H9 (cell line): ENCODE data around the gene PLPP6. TPM values are rescaled to one million over a fixed set of nuclear protein-coding genes. Genes with fewer than 3 reads are reported as not detected.

ENCODE experiments used
- DNase-seq: peaks from one replicate; pipeline ENCODE4 v3.0.0-alpha.2; 2017
- H2AFZ ChIP-seq: one replicate; pipeline ENCODE4 v1.6.1; 2013; ENCODE audit warnings: mild to moderate bottlenecking, low read length, control low read depth, moderate library complexity
- H2AK5ac ChIP-seq: 2 replicates; pipeline ENCODE4 v1.6.1; 2013; ENCODE audit warnings: low read length, control low read depth, mixed read lengths; ENCODE audit not compliant: insufficient read length
- H2BK120ac ChIP-seq: one replicate; pipeline ENCODE4 v1.6.1; 2013; ENCODE audit warnings: low read depth, mild to moderate bottlenecking, low read length, control low read depth, inconsistent platforms; ENCODE audit not compliant: poor library complexity, severe bottlenecking
- H2BK12ac ChIP-seq: 2 replicates; pipeline ENCODE4 v1.6.1; 2013; ENCODE audit warnings: low read length, control low read depth, mixed read lengths, low read depth; ENCODE audit not compliant: insufficient read length
- H2BK15ac ChIP-seq: 2 replicates; pipeline ENCODE4 v1.6.1; 2013; ENCODE audit warnings: low read depth, low read length, control low read depth
- H2BK20ac ChIP-seq: one replicate; pipeline ENCODE4 v1.6.1; 2013; ENCODE audit warnings: low read depth, mild to moderate bottlenecking, low read length, control low read depth, inconsistent platforms; ENCODE audit not compliant: poor library complexity, severe bottlenecking
- H2BK5ac ChIP-seq: 2 replicates; pipeline ENCODE4 v1.6.1; 2013; ENCODE audit warnings: low read length, control low read depth, mixed read lengths; ENCODE audit not compliant: insufficient read length
- H3K14ac ChIP-seq: 2 replicates; pipeline ENCODE4 v1.6.1; 2013; ENCODE audit warnings: low read length, control low read depth; ENCODE audit not compliant: insufficient read depth
- H3K18ac ChIP-seq: 2 replicates; pipeline ENCODE4 v1.6.1; 2013; ENCODE audit warnings: low read depth, mild to moderate bottlenecking, mixed read lengths, low read length, control low read depth; ENCODE audit not compliant: insufficient read length
- H3K23ac ChIP-seq: 2 replicates; pipeline ENCODE4 v1.6.1; 2013; ENCODE audit warnings: low read length, control low read depth, mixed read lengths, low read depth; ENCODE audit not compliant: insufficient read length
- H3K23me2 ChIP-seq: 2 replicates; pipeline ENCODE4 v1.6.1; 2013; ENCODE audit warnings: low read depth, mild to moderate bottlenecking, mixed read lengths, low read length, control low read depth; ENCODE audit not compliant: insufficient read length, poor library complexity, severe bottlenecking
- H3K27ac ChIP-seq: 2 replicates; pipeline ENCODE4 v1.5.1; 2013; ENCODE audit warnings: low read length, control low read depth, mixed read lengths, low read depth; ENCODE audit not compliant: insufficient read length
- H3K27me3 ChIP-seq: 2 replicates; pipeline ENCODE4 v1.6.1; 2013; ENCODE audit warnings: low read length, control low read depth, inconsistent platforms; ENCODE audit not compliant: insufficient read depth
- H3K4ac ChIP-seq: 2 replicates; pipeline ENCODE4 v1.6.1; 2013; ENCODE audit warnings: low read depth, mild to moderate bottlenecking, control low read depth, inconsistent platforms, low read length, moderate library complexity
- H3K4me1 ChIP-seq: 2 replicates; pipeline ENCODE4 v1.6.1; 2013; ENCODE audit warnings: low read length, control low read depth, inconsistent platforms; ENCODE audit not compliant: insufficient read depth
- H3K4me2 ChIP-seq: 2 replicates; pipeline ENCODE4 v1.6.1; 2013; ENCODE audit warnings: low read length, control low read depth, mixed read lengths; ENCODE audit not compliant: insufficient read length, insufficient read depth
- H3K56ac ChIP-seq: 2 replicates; pipeline ENCODE4 v1.6.1; 2013; ENCODE audit warnings: low read depth, mild to moderate bottlenecking, mixed read lengths, low read length, control low read depth; ENCODE audit not compliant: insufficient read length
- H3K79me1 ChIP-seq: 2 replicates; pipeline ENCODE4 v1.6.1; 2013; ENCODE audit warnings: low read depth, mild to moderate bottlenecking, moderate library complexity, low read length, control low read depth, inconsistent platforms; ENCODE audit not compliant: insufficient read depth, poor library complexity, severe bottlenecking
- H3K79me2 ChIP-seq: 2 replicates; pipeline ENCODE4 v1.6.1; 2013; ENCODE audit warnings: low read length, control low read depth, inconsistent platforms; ENCODE audit not compliant: insufficient read depth
- H3K9ac ChIP-seq: 2 replicates; pipeline ENCODE4 v1.6.1; 2013; ENCODE audit warnings: low read length, control low read depth, mixed read lengths; ENCODE audit not compliant: insufficient read length; ENCODE audit errors: extremely low read depth
- H3K9me3 ChIP-seq: one replicate; pipeline ENCODE4 v1.6.1; 2013; ENCODE audit warnings: low read depth, low read length, inconsistent platforms; ENCODE audit not compliant: control insufficient read depth
- H3T11ph ChIP-seq: one replicate; pipeline ENCODE4 v1.6.1; 2013; ENCODE audit warnings: mild to moderate bottlenecking, low read length, control low read depth, inconsistent platforms
- H4K20me1 ChIP-seq: one replicate; pipeline ENCODE4 v1.6.1; 2013; ENCODE audit not compliant: control insufficient read depth, insufficient read length, insufficient read depth
- H4K5ac ChIP-seq: 2 replicates; pipeline ENCODE4 v1.6.1; 2013; ENCODE audit warnings: low read depth, mild to moderate bottlenecking, mixed read lengths, low read length, control low read depth; ENCODE audit not compliant: insufficient read length
- H4K8ac ChIP-seq: replicated peaks from 2 replicates; pipeline ENCODE4 v1.6.1; 2013; ENCODE audit warnings: low read length, control low read depth, mixed read lengths, low read depth; ENCODE audit not compliant: insufficient read length
- H4K91ac ChIP-seq: 2 replicates; pipeline ENCODE4 v1.6.1; 2013; ENCODE audit warnings: low read depth, mild to moderate bottlenecking, moderate library complexity, mixed read lengths, low read length, control low read depth; ENCODE audit not compliant: insufficient read length
- H3K27ac Mint-ChIP-seq, 3 experiments: 2 replicates in 2 of 3; 3 replicates in 1 of 3; pipeline ENCODE4 v1.8.0; 2020 to 2021; ENCODE audit warnings: mixed read lengths in 3 of 3, mild to moderate bottlenecking in 1 of 3, moderate library complexity in 1 of 3
- H3K27me3 Mint-ChIP-seq: 2 replicates; pipeline ENCODE4 v1.8.0; 2021; ENCODE audit warnings: low read depth, mild to moderate bottlenecking, moderate library complexity, mixed read lengths
- H3K36me3 Mint-ChIP-seq, 3 experiments: 2 replicates in 2 of 3; 3 replicates in 1 of 3; pipeline ENCODE4 v1.8.0; 2020 to 2021; ENCODE audit warnings: low read depth in 3 of 3, mixed read lengths in 3 of 3; ENCODE audit not compliant: insufficient read depth in 1 of 3
- H3K4me1 Mint-ChIP-seq, 2 experiments: 2 replicates each; pipeline ENCODE4 v1.8.0; 2020; ENCODE audit warnings: mixed read lengths in 2 of 2
- H3K4me3 Mint-ChIP-seq, 2 experiments: 2 replicates in 1 of 2; 3 replicates in 1 of 2; pipeline ENCODE4 v1.8.0; 2020 to 2021; ENCODE audit warnings: mild to moderate bottlenecking in 2 of 2, mixed read lengths in 2 of 2, moderate library complexity in 1 of 2
- H3K9me3 Mint-ChIP-seq, 2 experiments: 2 replicates in 1 of 2; 3 replicates in 1 of 2; pipeline ENCODE4 v1.8.0; 2020; ENCODE audit warnings: mild to moderate bottlenecking in 2 of 2, mixed read lengths in 2 of 2, moderate library complexity in 1 of 2
- CTCF ChIP-seq: fragments of 200-600 bp; sonication (generic); conservative IDR thresholded peaks from 3 replicates; pipeline ENCODE4 v1.8.0; 2021; ENCODE audit warnings: antibody characterized with exemption, mild to moderate bottlenecking
- WGBS: extraction: QIAGEN DNeasy Blood & Tissue Kit; methylation state at CpG from one replicate; pipeline ENCODE4 v1.1.7; 2013; ENCODE audit warnings: missing lambda C conversion rate, low lambda C conversion rate, mixed read lengths; ENCODE audit not compliant: insufficient read length; ENCODE audit errors: extremely low coverage; 5-methylcytosine and 5-hydroxymethylcytosine counted together
- total RNA-seq: library from RNA; stranded (reverse); gene quantifications from 2 replicates; pipeline ENCODE4 v1.2.1, GENCODE V29; 2021

PLPP6 gene
- total RNA-seq, 1 experiment from 2014 or later: 7.6 TPM

- Histone ChIP-seq H2BK12ac (no peak overlapping the region), H2BK5ac (no peak overlapping the region), H3K79me2 (no peaks in the 10 kb centered on the region; the same call in 1 of the 2 replicates), H3K56ac (no peak overlapping the region), H2AK5ac (no peak overlapping the region), H3K4me1 (peaks cover 11% of the 10 kb centered on the region), H2BK20ac (no peak overlapping the region), H2BK120ac (no peak overlapping the region), H4K91ac (no peak overlapping the region), H4K5ac (no peak overlapping the region), H3K23ac (no peak overlapping the region), H4K20me1 (peaks cover 3% of the 10 kb centered on the region), H3T11ph (no peak overlapping the region), H3K9me3 (no peaks in the 10 kb centered on the region), H2BK15ac (no peak overlapping the region), H4K8ac (no peak overlapping the region), H2AFZ (peak overlapping the region; percentile 14), H3K23me2 (peaks cover 4% of the 10 kb centered on the region), H3K4me2 (peak overlapping the region; percentile 46), H3K4ac (no peak overlapping the region), H3K18ac (no peak overlapping the region), H3K27ac (no peak overlapping the region), H3K14ac (no peak overlapping the region), H3K79me1 (no peaks in the 10 kb centered on the region), H3K27me3 (no peaks in the 10 kb centered on the region), H3K9ac (no peak overlapping the region)
- H3K4me3 Mint-ChIP-seq: peak overlapping the region; percentile 80 to 89
- H3K4me1 Mint-ChIP-seq: peaks cover 51 to 59% of the 10 kb centered on the region in 2 experiments
- TF ChIP-seq CTCF: no peak
- 0 out of 2 replicates have a peak, but pooled peaks cover 2% of the 10 kb centered on the region for H3K27me3 Mint-ChIP-seq
- no peak for DNase-seq
- peaks cover 2% of the 10 kb centered on the region in 2 experiments; a peak in 2 of 5 replicates for H3K9me3 Mint-ChIP-seq
- WGBS: no CpG with 5 or more reads among the region's 5 CpGs
- peak overlapping the region; percentile 90 to 97 (median 96) for H3K27ac Mint-ChIP-seq
- H3K36me3 Mint-ChIP-seq: peaks cover 0 to 5% (median 0%) of the 10 kb centered on the region in 3 experiments; a peak in 2 of 7 replicates
Measured at GRCh38 chr9:4661611-4662010, 483 bp upstream of the PLPP6 start.
